ENCODE measurements around the gene LRRC72.
"Not testable (repeated sequence)": the region's sequence is repeated elsewhere in the genome, so short reads cannot be mapped to it uniquely, and the experiment has no call there.

- not testable (repeated sequence) for TF ChIP-seq NR2C1 (IDR thresholded peaks at IDR 0.05); NR2C1 (tag; IDR thresholded peaks at IDR 0.05); ZNF740 (CRISPR knock-in tag; IDR thresholded peaks at IDR 0.05); ZNF740 (tag; IDR thresholded peaks at IDR 0.05)
Observed at GRCh38 chr7:16595596-16595995, 69.0 kb downstream of the LRRC72 start.
